ENCODE data around the gene C1QTNF5. TPM values are rescaled to one million over a fixed set of nuclear protein-coding genes. Genes with fewer than 3 reads are reported as not detected.
"Not testable (repeated sequence)": the region's sequence is repeated elsewhere in the genome, so short reads cannot be mapped to it uniquely, and the experiment has no call there.

The C1QTNF5 gene
- total and polyA plus RNA-seq, 4 donors, result 1.9 to 6.4 (median 3.3) TPM

DNA sequence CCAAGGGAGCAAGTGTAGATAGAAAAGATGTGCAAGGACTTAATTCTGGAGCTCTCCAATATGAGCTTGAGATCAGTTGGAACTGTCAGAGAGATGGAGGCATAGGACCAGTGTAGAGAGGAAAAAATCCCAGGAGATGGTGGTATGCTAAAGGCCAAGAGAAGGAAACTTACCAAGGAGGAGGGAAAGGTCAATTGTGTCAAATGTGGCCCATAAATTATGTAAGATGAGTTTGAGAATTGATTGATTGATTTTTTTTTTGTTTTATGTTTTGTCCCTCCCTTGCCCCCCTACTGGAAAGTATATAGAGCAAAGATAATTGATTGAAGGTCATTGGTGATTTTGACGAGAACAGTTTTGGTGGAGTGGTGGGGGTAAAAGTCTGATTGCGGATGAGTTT lies 43.6 kb upstream of the C1QTNF5 start:
- H3K36me3 ChIP-seq (ENCODE audit: control insufficient read depth in 4 of 4, insufficient read depth in 3 of 4, low read depth in 1 of 4, low read length in 3 of 4), result no peaks in the 10 kb centered on the region
- WGBS, result 93% methylated on average over 2 of the region's 2 CpGs
- peaks cover 5 to 13% (median 11%) of the 10 kb centered on the region in 4 donors for H3K4me1 ChIP-seq (ENCODE audit: control insufficient read depth in 4 of 4, insufficient read depth in 4 of 4, low read length in 3 of 4)
- no peaks in the 10 kb centered on the region for H3K27me3 ChIP-seq (ENCODE audit: control insufficient read depth in 4 of 4, insufficient read depth in 4 of 4, low read length in 3 of 4)
- no peak overlapping the region for H3K27ac ChIP-seq (ENCODE audit: low read depth in 1 of 2, low read length in 2 of 2)
- H3K4me3 ChIP-seq (ENCODE audit: low read depth in 1 of 3, low read length in 3 of 3), result no peak overlapping the region
- no peak for DNase-seq (ENCODE audit: low spot score)
- no peak overlapping the region for H3K9ac ChIP-seq (ENCODE audit: low read depth in 1 of 2, low read length in 2 of 2)
- no peak for TF ChIP-seq TAF1 (conservative IDR thresholded peaks at IDR 0.05)
- TF ChIP-seq YY1 (IDR thresholded peaks at IDR 0.05), result no peak
- TF ChIP-seq RXRA (IDR thresholded peaks at IDR 0.05), result no peak
- TF ChIP-seq HNF4A (conservative IDR thresholded peaks at IDR 0.05), result no peak
- no peak for TF ChIP-seq EGR1 (IDR thresholded peaks at IDR 0.05; ENCODE audit: low read depth in 2 of 2)
- TF ChIP-seq MAX (IDR thresholded peaks at IDR 0.05), result no peak
- TF ChIP-seq JUND (IDR thresholded peaks at IDR 0.05), result no peak
- H3K9me3 ChIP-seq (ENCODE audit: control insufficient read depth in 4 of 4, low read length in 3 of 4), result no peaks in the 10 kb centered on the region

DNA sequence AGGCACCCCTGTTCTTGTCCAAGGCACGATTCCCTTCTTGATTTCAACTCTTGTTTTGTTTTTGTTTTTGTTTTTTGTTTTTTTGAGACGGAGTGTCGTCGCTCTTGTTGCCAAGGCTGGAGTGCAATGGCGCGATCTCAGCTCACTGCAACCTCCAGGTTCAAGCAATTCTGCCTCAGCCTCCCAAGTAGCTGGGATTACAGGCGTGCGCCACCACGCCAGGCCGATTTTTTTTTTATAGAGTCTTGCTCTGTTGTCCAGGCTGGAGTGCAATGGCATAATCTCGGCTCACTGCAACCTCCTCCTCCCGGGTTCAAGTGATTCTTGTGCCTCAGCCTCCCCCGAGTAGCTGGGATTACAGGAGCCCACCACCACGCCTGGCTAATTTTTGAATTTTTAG lies 41.8 kb upstream of the C1QTNF5 start:
- H3K27ac ChIP-seq (ENCODE audit: low read depth in 1 of 2, low read length in 2 of 2); H3K9ac ChIP-seq (ENCODE audit: low read depth in 1 of 2, low read length in 2 of 2); H3K4me3 ChIP-seq (ENCODE audit: low read depth in 1 of 3, low read length in 3 of 3); H3K27me3 ChIP-seq (ENCODE audit: control insufficient read depth in 4 of 4, insufficient read depth in 4 of 4, low read length in 3 of 4); H3K36me3 ChIP-seq (ENCODE audit: control insufficient read depth in 4 of 4, insufficient read depth in 3 of 4, low read depth in 1 of 4, low read length in 3 of 4); DNase-seq (ENCODE audit: low spot score); H3K9me3 ChIP-seq (ENCODE audit: control insufficient read depth in 4 of 4, low read length in 3 of 4): not testable (repeated sequence)
- WGBS, result 89% methylated on average over 14 of the region's 14 CpGs
- peaks cover 5 to 13% (median 11%) of the 10 kb centered on the region in 4 donors for H3K4me1 ChIP-seq (ENCODE audit: control insufficient read depth in 4 of 4, insufficient read depth in 4 of 4, low read length in 3 of 4)

- 13% methylated on average over 9 of the region's 9 CpGs for WGBS
- DNase-seq (ENCODE audit: low spot score), result no peak
- Histone ChIP-seq H3K4me3 (ENCODE audit: low read depth in 1 of 3, low read length in 3 of 3) (peak overlapping the region in 2 of 3 donors; percentile 43 to 51), H3K36me3 (ENCODE audit: control insufficient read depth in 4 of 4, insufficient read depth in 3 of 4, low read depth in 1 of 4, low read length in 3 of 4) (no peaks in the 10 kb centered on the region), H3K9ac (ENCODE audit: low read depth in 1 of 2, low read length in 2 of 2) (no peak overlapping the region), H3K4me1 (ENCODE audit: control insufficient read depth in 4 of 4, insufficient read depth in 4 of 4, low read length in 3 of 4) (peaks cover 5 to 13% (median 11%) of the 10 kb centered on the region in 4 donors), H3K27me3 (ENCODE audit: control insufficient read depth in 4 of 4, insufficient read depth in 4 of 4, low read length in 3 of 4) (no peaks in the 10 kb centered on the region), H3K27ac (ENCODE audit: low read depth in 1 of 2, low read length in 2 of 2) (no peak overlapping the region), H3K9me3 (ENCODE audit: control insufficient read depth in 4 of 4, low read length in 3 of 4) (no peaks in the 10 kb centered on the region)
- TF ChIP-seq HNF4A (conservative IDR thresholded peaks at IDR 0.05) (no peak), HNF4G (IDR thresholded peaks at IDR 0.05) (no peak), FOXA2 (IDR thresholded peaks at IDR 0.05) (no peak), RAD21 (IDR thresholded peaks at IDR 0.05) (no peak), ZBTB33 (IDR thresholded peaks at IDR 0.05) (no peak), NR2F2 (IDR thresholded peaks at IDR 0.05) (no peak), GABPA (IDR thresholded peaks at IDR 0.05 in 1 of 2, conservative IDR thresholded peaks at IDR 0.05 in 1 of 2) (no peak), TAF1 (conservative IDR thresholded peaks at IDR 0.05) (no peak), RXRA (IDR thresholded peaks at IDR 0.05) (no peak), YY1 (IDR thresholded peaks at IDR 0.05) (no peak), EGR1 (IDR thresholded peaks at IDR 0.05; ENCODE audit: low read depth in 2 of 2) (no peak), JUND (IDR thresholded peaks at IDR 0.05) (no peak), FOXA1 (IDR thresholded peaks at IDR 0.05) (no peak), SP1 (IDR thresholded peaks at IDR 0.05) (no peak), ATF3 (IDR thresholded peaks at IDR 0.05) (no peak), MAX (IDR thresholded peaks at IDR 0.05) (no peak)
- TF ChIP-seq, protein P1, sequence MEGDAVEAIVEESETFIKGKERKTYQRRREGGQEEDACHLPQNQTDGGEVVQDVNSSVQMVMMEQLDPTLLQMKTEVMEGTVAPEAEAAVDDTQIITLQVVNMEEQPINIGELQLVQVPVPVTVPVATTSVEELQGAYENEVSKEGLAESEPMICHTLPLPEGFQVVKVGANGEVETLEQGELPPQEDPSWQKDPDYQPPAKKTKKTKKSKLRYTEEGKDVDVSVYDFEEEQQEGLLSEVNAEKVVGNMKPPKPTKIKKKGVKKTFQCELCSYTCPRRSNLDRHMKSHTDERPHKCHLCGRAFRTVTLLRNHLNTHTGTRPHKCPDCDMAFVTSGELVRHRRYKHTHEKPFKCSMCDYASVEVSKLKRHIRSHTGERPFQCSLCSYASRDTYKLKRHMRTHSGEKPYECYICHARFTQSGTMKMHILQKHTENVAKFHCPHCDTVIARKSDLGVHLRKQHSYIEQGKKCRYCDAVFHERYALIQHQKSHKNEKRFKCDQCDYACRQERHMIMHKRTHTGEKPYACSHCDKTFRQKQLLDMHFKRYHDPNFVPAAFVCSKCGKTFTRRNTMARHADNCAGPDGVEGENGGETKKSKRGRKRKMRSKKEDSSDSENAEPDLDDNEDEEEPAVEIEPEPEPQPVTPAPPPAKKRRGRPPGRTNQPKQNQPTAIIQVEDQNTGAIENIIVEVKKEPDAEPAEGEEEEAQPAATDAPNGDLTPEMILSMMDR (IDR thresholded peaks at IDR 0.05; ENCODE audit: low read depth, low read length, missing input control), result no peak
- TF ChIP-seq, protein P2, sequence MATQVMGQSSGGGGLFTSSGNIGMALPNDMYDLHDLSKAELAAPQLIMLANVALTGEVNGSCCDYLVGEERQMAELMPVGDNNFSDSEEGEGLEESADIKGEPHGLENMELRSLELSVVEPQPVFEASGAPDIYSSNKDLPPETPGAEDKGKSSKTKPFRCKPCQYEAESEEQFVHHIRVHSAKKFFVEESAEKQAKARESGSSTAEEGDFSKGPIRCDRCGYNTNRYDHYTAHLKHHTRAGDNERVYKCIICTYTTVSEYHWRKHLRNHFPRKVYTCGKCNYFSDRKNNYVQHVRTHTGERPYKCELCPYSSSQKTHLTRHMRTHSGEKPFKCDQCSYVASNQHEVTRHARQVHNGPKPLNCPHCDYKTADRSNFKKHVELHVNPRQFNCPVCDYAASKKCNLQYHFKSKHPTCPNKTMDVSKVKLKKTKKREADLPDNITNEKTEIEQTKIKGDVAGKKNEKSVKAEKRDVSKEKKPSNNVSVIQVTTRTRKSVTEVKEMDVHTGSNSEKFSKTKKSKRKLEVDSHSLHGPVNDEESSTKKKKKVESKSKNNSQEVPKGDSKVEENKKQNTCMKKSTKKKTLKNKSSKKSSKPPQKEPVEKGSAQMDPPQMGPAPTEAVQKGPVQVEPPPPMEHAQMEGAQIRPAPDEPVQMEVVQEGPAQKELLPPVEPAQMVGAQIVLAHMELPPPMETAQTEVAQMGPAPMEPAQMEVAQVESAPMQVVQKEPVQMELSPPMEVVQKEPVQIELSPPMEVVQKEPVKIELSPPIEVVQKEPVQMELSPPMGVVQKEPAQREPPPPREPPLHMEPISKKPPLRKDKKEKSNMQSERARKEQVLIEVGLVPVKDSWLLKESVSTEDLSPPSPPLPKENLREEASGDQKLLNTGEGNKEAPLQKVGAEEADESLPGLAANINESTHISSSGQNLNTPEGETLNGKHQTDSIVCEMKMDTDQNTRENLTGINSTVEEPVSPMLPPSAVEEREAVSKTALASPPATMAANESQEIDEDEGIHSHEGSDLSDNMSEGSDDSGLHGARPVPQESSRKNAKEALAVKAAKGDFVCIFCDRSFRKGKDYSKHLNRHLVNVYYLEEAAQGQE (IDR thresholded peaks at IDR 0.05), result no peak
Observed at GRCh38 chr11:119382101-119382500, 41.4 kb upstream of the C1QTNF5 start.
